ENCODE data around the gene KCNQ1. TPM values are rescaled to one million over a fixed set of nuclear protein-coding genes. Genes with fewer than 3 reads are reported as not detected.

The KCNQ1 gene
- polyA plus RNA-seq, 1 experiment = not detected

- DNase-seq (ENCODE audit: low read depth, low spot score) = no peak
- Histone ChIP-seq H3K4me3 (ENCODE audit: low read depth, low read length) (no peak overlapping the region), H3K9me3 (ENCODE audit: control insufficient read depth, insufficient read depth, low read length) (peaks cover 6% of the 10 kb centered on the region; the same call in 1 of the 2 replicates), H3K27ac (ENCODE audit: low read depth, low read length) (no peak overlapping the region), H3K27me3 (ENCODE audit: control insufficient read depth, insufficient read depth, low read length) (peaks cover 13% of the 10 kb centered on the region)
- CTCF ChIA-PET = no interaction called here
- TF ChIP-seq, protein P1, sequence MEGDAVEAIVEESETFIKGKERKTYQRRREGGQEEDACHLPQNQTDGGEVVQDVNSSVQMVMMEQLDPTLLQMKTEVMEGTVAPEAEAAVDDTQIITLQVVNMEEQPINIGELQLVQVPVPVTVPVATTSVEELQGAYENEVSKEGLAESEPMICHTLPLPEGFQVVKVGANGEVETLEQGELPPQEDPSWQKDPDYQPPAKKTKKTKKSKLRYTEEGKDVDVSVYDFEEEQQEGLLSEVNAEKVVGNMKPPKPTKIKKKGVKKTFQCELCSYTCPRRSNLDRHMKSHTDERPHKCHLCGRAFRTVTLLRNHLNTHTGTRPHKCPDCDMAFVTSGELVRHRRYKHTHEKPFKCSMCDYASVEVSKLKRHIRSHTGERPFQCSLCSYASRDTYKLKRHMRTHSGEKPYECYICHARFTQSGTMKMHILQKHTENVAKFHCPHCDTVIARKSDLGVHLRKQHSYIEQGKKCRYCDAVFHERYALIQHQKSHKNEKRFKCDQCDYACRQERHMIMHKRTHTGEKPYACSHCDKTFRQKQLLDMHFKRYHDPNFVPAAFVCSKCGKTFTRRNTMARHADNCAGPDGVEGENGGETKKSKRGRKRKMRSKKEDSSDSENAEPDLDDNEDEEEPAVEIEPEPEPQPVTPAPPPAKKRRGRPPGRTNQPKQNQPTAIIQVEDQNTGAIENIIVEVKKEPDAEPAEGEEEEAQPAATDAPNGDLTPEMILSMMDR (IDR thresholded peaks at IDR 0.05; ENCODE audit: low read depth, low read length) = no peak
- POLR2A ChIA-PET = no interaction called here
Observed at GRCh38 chr11:2577031-2577990, 132.5 kb downstream of the KCNQ1 start.

DNA sequence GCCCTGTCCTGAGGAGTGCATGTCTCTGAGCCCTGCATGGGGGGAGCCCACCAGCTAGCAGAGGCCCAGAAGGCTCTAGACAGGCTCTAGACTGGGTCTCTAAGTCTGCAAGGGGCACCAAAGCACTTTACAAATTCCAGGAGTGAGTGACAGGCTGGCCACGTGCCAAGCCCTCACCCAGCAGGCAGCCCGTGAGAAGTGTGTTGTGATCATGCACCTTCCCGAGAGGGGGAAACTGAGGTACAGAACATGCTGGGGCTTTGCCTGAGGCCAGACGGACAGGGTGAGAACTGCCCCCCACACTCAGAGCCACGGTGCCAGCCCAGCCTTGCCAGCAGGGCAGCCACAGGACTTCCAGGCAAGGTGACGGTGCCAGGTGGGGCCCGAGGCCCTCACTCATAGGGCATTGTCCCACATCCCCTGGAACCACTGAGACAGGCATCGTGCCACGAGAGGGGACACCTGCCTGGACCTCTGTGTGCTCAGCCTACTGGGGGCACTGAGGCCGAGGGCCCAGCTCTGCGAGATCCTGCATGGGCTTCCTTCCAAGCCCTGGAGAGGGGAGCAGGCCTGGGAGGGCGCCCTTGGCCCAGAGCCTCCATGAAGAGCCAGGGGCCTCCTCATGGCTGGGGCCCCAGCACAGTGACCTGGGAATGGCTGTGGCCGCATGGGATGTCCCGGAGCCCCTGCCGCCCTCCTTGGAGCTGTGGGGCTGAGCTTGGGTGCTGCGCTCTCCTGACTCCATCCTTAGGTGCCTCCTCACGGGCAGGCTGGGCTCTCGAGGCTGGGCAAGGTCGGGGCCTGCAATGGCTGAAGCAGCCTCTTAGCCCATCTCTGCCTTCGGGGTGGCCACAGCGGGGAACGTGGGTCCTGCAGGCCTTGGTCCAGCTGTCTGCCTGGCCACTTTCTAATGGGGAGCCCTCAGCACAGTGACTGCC is 133.5 kb downstream of the KCNQ1 start:
- no peak overlapping the region for H3K27ac ChIP-seq (ENCODE audit: low read depth, low read length)
- no peaks in the 10 kb centered on the region; the same call in 1 of the 2 replicates for H3K9me3 ChIP-seq (ENCODE audit: control insufficient read depth, insufficient read depth, low read length)
- no peak for DNase-seq (ENCODE audit: low read depth, low spot score)
- H3K27me3 ChIP-seq (ENCODE audit: control insufficient read depth, insufficient read depth, low read length) = peaks cover 13% of the 10 kb centered on the region
- ChIA-PET CTCF (no interaction called here), POLR2A (no interaction called here)
- TF ChIP-seq, protein P1 (IDR thresholded peaks at IDR 0.05; ENCODE audit: low read depth, low read length) = no peak
- no peak overlapping the region for H3K4me3 ChIP-seq (ENCODE audit: low read depth, low read length)

GRCh38 chr11:2578929-2579270 is 134.1 kb downstream of the KCNQ1 start:
- H3K9me3 ChIP-seq (ENCODE audit: control insufficient read depth, insufficient read depth, low read length) = no peaks in the 10 kb centered on the region
- no peak overlapping the region for H3K4me3 ChIP-seq (ENCODE audit: low read depth, low read length)
- ChIA-PET POLR2A (no interaction called here), CTCF (no interaction called here)
- no peak for DNase-seq (ENCODE audit: low read depth, low spot score)
- TF ChIP-seq, protein P1 (IDR thresholded peaks at IDR 0.05; ENCODE audit: low read depth, low read length) = no peak
- peaks cover 18% of the 10 kb centered on the region for H3K27me3 ChIP-seq (ENCODE audit: control insufficient read depth, insufficient read depth, low read length)
- H3K27ac ChIP-seq (ENCODE audit: low read depth, low read length) = no peak overlapping the region

DNA sequence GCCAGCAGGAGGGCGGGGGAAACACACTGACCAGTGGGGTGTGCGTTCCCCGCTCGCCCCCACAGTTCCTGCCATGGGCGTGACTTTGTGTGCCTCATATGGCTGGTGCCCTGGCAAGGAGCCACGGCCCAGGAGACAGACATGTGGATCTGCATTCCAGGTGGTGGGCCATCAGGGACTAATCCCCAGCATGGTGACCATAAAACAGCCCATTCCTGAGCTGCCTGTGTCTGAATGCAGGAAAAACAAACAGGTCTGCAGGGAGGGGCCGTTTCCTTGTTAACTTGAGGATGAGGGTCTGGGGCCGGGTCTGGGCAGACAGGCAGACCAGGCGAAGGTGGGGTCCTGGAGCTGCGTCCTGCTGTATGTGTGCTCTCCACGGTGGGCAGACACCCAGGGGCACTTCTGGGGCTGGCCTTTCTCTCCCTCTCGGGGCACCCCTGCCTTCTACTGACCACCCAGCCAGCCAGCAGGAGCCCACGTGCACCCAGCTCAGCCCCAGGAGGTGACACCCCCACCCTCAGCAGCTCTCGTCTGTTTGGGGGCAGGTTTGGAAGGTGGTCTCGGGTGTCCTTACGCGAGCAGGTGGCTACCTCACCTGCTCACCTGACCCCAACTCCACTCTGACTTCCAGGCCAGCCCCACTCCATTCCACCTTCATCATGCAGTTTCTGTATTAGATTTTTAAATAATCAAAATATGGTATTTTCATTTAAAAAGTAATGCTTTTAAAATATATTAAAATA is 134.7 kb downstream of the KCNQ1 start:
- no peak overlapping the region for H3K4me3 ChIP-seq (ENCODE audit: low read depth, low read length)
- ChIA-PET POLR2A (no interaction called here), CTCF (no interaction called here)
- H3K27me3 ChIP-seq (ENCODE audit: control insufficient read depth, insufficient read depth, low read length) = peaks cover 18% of the 10 kb centered on the region
- H3K9me3 ChIP-seq (ENCODE audit: control insufficient read depth, insufficient read depth, low read length) = no peaks in the 10 kb centered on the region
- no peak overlapping the region for H3K27ac ChIP-seq (ENCODE audit: low read depth, low read length)
- TF ChIP-seq, protein P1 (IDR thresholded peaks at IDR 0.05; ENCODE audit: low read depth, low read length) = no peak
- no peak for DNase-seq (ENCODE audit: low read depth, low spot score)

Data from AG04450 (cell line).